Inferior parietal cortex (tissue), 1 donor: Measurements from ENCODE around the gene INTS2.
"Not testable (repeated sequence)": the region's sequence is repeated elsewhere in the genome, so short reads cannot be mapped to it uniquely, and the experiment has no call there.

Experiments used
- DNase-seq: peaks from one replicate; pipeline ENCODE4 v3.0.0-alpha.2; 2016; ENCODE audit errors: extremely low spot score

Gene INTS2

DNA sequence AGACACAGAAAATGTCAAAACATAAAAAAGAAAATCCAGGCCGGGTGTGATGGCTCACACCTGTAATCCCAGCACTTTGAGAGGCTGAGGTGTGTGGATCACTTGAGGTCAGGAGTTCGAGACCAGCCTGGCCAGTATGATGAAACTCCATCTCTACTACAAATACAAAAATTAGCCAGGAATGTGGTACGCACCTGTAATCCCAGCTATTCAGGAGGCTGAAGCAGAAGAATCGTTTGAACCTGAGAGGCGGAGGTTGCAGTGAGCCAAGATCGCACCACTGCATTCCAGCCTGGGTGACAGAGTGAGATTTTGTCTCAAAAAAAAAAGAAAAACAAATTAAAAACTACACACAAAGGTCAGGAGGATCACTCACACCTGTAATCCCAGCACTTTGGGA lies 40.0 kb downstream of the INTS2 start:
- DNase-seq: not testable (repeated sequence)

DNA sequence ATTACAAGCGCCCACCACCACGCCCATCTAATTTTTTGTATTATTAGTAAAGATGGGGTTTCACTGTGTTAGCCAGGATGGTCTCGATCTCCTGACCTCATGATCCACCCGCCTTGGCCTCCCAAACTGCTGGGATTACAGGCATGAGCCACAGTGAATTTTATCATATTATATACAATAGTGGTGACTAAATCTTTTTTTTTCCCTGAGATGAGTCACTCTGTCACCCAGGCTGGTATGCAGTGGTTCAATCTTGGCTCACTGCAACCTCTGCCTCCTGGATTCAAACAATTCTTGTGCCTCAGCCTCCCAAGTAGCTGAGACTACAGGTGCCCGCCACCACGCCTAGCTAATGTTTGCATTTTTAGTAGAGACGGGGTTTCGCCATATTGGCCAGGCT lies 41.9 kb downstream of the INTS2 start:
- not testable (repeated sequence) for DNase-seq

DNA sequence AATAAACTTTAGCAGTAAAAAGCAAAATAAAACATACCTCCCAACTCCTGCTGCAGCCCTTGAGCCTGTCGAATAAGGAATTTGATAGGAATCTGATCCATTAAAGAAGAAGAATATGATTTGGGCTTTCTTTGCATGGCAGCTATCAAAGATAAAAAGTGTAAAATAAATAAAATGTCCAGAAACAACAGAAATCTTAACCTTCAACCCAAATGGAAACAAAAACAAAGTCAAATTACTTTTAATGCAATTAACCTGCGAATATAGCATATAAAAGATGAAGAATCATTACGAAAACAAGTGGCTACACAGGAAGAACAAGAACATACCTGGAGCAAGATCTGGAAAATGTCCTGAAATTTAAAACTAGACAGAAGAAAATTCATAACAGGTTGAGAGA lies 42.9 kb downstream of the INTS2 start:
- DNase-seq: no peak

GRCh38 chr17:61880589-61881102 lies 47.1 kb downstream of the INTS2 start:
- no peak for DNase-seq

- no peak for DNase-seq
Observed at GRCh38 chr17:61878984-61879612, 48.7 kb downstream of the INTS2 start.

DNA sequence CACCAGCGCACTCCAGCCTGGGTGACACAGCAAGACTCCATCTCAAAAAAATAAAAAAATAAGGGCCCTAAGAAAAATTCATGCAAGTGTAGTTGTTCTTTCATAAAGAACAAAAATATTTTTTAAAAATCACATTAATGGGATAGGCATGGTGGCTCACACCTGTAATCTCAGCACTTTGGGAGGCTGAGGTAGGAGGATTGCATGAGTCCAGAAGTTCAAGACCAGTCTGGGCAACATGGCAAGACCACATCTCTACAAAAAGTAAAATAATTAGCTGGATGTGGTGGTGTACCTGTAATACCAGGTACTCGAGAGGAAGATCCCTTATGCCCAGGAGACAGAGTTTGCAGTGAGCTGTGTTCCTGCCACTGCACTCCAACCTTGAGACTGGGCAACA lies 49.3 kb downstream of the INTS2 start:
- no peak for DNase-seq

- no peak for DNase-seq
Observed at GRCh38 chr17:61877837-61878236, 49.9 kb downstream of the INTS2 start.

DNA sequence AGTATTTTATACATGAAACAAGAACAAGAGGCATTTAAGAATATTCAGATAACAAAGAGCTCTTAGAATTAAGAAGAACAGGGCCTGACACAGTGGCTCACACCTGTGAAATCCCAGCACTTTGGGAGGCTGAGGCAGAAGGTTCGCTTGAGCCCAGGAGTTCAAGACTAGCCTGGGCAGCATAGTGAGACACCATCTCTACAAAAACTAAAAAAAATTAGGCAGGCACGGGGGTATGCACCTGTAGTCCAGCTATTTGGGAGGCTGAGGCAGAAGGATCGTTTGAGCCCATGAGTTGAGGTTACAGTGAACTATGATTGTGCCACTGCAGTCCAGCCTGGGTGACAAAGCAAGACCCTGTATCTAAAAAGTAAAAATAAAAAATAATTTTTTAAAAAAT lies 52.0 kb downstream of the INTS2 start:
- DNase-seq: no peak

GRCh38 chr17:61875285-61875684 lies 52.5 kb downstream of the INTS2 start:
- DNase-seq: no peak

- DNase-seq: no peak
Observed at GRCh38 chr17:61874075-61874474, 53.7 kb downstream of the INTS2 start.

GRCh38 chr17:61872099-61872498 lies 55.7 kb downstream of the INTS2 start:
- no peak for DNase-seq

GRCh38 chr17:61869138-61869537 lies 58.6 kb downstream of the INTS2 start:
- DNase-seq: no peak

DNA sequence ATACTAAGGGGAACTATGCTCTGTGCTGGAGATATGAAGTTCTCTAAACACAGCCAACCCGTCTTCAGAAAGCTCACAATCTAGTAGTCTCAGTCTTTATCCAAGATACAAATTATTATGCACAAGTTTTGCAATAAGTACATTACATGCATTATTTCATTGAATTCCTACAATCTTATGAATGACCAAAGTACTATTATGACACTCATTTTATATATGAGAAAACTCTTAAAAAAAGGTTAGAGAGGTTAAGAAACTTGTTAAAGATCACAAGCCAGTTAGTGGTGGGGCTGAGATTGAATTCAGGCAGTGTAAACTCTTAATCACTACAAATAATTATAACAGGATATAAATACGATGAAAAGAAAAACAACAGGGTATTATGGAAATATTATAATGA lies 59.7 kb downstream of the INTS2 start:
- DNase-seq: no peak

DNA sequence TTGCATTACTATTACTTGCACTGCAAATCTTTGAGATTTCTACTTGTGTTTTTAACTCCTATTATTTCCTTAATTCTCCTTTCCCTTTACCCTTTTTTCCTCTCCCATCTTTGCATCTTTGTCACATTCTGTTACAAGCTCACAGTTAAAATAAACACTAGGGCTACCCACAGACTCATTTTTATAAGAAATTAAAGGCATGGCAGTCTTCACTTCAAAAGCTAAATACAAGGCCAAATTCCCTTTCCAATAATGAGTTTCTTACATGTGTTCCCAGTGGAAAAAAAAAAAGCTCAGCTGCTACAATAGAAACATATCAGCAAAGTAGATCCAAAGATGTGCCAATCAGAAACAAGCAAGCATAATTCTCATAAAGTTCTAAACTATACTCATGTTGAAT lies 60.7 kb downstream of the INTS2 start:
- DNase-seq: no peak

GRCh38 chr17:61863801-61864126 lies 64.0 kb downstream of the INTS2 start:
- no peak for DNase-seq

- DNase-seq: peak; percentile 87
Observed at GRCh38 chr17:61862975-61863800, 64.6 kb downstream of the INTS2 start, which contains the start of gene BRIP1. Gene BRIP1, minus strand, starts transcription at chr17:61863528. Its CDS starts 1,989 bp downstream, at chr17:61861539.

- no peak for DNase-seq
Observed at GRCh38 chr17:61862105-61862574, 65.6 kb downstream of the INTS2 start.

DNA sequence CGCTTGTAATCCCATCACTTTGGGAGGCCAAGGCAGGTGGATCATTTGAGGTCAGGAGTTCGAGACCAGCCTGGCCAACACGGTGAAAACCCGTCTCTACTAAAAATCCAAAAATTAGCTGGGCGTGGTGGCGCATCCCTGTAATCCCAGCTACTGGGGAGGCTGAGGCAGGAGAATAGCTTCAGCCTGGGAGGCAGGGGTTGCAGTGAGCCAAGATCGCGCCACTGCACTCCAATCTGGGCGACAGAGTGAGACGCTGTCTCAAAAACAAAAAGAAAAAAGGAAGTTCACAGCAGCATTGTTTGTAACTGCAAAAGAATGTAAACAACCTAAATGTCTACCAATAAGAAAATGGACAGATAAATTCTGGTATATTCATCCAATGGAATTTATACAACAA lies 67.4 kb downstream of the INTS2 start:
- DNase-seq: not testable (repeated sequence)

DNA sequence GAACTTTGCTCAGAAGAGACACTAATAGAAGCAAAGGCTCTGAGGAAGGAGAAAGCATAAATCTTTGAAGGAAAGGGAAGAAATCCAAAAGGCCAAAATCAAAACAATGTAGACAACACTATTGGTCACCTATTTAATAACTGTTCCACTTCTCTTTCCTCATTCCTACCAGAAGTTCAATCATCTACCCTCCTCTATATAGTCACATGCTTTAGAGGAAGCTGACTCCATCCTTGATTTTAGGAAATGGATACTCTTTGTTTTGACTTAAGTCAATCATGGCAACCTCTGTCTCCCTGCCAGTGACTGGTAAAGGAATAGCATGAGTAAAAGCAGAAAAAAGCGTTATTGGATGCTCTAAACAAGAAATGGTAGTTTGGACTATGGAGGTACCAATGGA lies 71.7 kb downstream of the INTS2 start:
- DNase-seq: no peak

- no peak for DNase-seq
Observed at GRCh38 chr17:61852857-61853256, 74.9 kb downstream of the INTS2 start.

DNA sequence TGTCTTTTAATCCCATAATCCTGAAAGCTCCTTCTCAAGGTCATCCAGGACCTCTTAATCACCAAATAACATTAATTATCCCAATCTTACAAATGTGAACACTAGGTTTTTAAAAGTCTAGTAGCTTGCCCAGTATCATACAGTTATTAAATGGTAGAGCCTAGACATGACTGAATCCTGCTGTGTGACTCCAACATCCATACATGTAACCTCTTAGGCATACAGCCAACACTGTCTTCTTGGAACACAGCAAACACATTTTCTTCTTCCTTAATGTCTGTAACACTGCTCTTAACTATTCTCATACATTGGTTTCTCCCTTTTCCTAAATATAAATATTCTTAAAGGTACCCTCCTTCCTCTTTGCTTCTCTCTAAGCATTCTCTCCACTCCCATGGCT lies 78.1 kb downstream of the INTS2 start:
- DNase-seq: no peak

DNA sequence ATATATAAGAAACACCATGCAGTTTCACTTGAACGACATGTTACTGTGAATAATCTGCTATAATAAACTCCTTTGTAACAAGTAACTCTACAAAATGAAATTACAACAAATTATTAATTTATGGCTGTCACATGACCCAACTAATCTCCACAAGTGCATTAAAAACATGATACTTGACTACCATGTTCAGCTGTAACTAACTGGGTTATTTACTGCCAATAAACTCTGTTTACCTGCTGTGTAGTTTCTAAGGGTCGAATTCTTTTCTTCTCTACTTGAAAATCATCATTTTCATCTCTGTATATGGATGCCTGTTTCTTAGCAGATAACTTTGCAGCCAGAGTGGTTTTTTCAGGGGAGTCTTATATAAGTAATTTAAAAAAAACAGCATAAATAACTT lies 78.9 kb downstream of the INTS2 start:
- no peak for DNase-seq

DNA sequence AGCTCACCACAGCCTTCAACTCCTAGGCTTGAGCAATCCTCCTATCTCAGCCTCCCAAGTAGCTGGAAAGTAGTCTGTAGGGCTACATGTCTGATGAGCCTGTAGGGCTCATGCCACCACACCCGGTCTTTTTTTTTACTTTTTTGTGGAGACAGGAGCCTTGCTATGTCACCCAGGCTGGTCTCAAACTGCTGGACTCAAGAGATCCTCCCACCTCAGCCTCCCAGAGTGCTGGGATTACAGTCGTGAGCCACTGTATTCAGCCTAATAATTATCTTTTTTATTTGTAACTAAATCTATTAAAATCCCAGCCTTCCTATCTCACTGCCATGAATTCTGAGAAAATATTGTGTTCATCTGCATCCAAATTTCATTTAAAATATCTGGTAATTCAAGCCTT lies 79.5 kb downstream of the INTS2 start:
- no peak for DNase-seq
